ENCODE measurements around the gene ERAP2.
"Not testable (repeated sequence)": the region's sequence is repeated elsewhere in the genome, so short reads cannot be mapped to it uniquely, and the experiment has no call there.

ERAP2 gene

GRCh38 chr5:96903300-96903699 is 27.0 kb downstream of the ERAP2 start:
- DNase-seq, result no peak

GRCh38 chr5:96904054-96904931 is 28.0 kb downstream of the ERAP2 start:
- no peak for DNase-seq

- no peak for DNase-seq
These were observed 29.6 kb downstream of the ERAP2 start for GRCh38 chr5:96905864-96906263.

GRCh38 chr5:96909003-96909402 is 32.7 kb downstream of the ERAP2 start:
- no peak for DNase-seq

- no peak for DNase-seq
These were observed 33.1 kb downstream of the ERAP2 start for GRCh38 chr5:96909435-96909834.

- no peak for DNase-seq
These were observed 34.8 kb downstream of the ERAP2 start for GRCh38 chr5:96911139-96911538.

GRCh38 chr5:96913233-96913632 is 36.9 kb downstream of the ERAP2 start:
- no peak for DNase-seq

GRCh38 chr5:96919754-96920197 is 43.5 kb downstream of the ERAP2 start:
- DNase-seq, result no peak

- no peak for DNase-seq
These were observed 44.5 kb downstream of the ERAP2 start for GRCh38 chr5:96920744-96921355.

- no peak for DNase-seq
These were observed 46.4 kb downstream of the ERAP2 start for GRCh38 chr5:96922499-96923244.

- DNase-seq, result no peak
These were observed 47.7 kb downstream of the ERAP2 start for GRCh38 chr5:96924016-96924443.

- DNase-seq, result no peak
These were observed 50.0 kb downstream of the ERAP2 start for GRCh38 chr5:96926276-96926675.

GRCh38 chr5:96927008-96927407 is 50.7 kb downstream of the ERAP2 start:
- DNase-seq, result no peak

- DNase-seq, result no peak
These were observed 52.8 kb downstream of the ERAP2 start for GRCh38 chr5:96928931-96929708.

GRCh38 chr5:96930058-96930457 is 53.8 kb downstream of the ERAP2 start:
- no peak for DNase-seq

GRCh38 chr5:96930589-96930988 is 54.3 kb downstream of the ERAP2 start:
- DNase-seq, result no peak

- DNase-seq, result not testable (repeated sequence)
These were observed 54.7 kb downstream of the ERAP2 start for GRCh38 chr5:96931037-96931436.

- no peak for DNase-seq
These were observed 55.3 kb downstream of the ERAP2 start for GRCh38 chr5:96931605-96932004.

- no peak for DNase-seq
These were observed 55.7 kb downstream of the ERAP2 start for GRCh38 chr5:96932026-96932425.

- DNase-seq, result no peak
These were observed 57.7 kb downstream of the ERAP2 start for GRCh38 chr5:96933764-96934707.

All from left hindlimb (tissue), 1 donor.